GM12878 (cell line): ENCODE results near the gene B3GALT6. TPM values are rescaled to one million over a fixed set of nuclear protein-coding genes. Genes with fewer than 3 reads are reported as not detected.

Experiments used
- ATAC-seq: fragments of 200-7000 bp; cut with Tn5 transposase; 3 replicates; pipeline ENCODE4 v1.9.1; 2020; ENCODE audit warnings: mild to moderate bottlenecking, moderate library complexity
- BruUV-seq: library from RNA; stranded (reverse); fragments of 400-500 nt; replicated peaks from 2 replicates; lab custom pipeline; 2021; lab: Mats Ljungman, UMichigan
- CTCF ChIA-PET: fragments of 300-600 bp; sonication (Branson Sonifier 250); formaldehyde crosslinking; extraction: SDS; loops from one replicate; lab custom pipeline; 2021; ENCODE audit warnings: inconsistent platforms; lab: Yijun Ruan, JAX
- POLR2A ChIA-PET: fragments of 350-600 bp; formaldehyde crosslinking; extraction: SDS; loops from one replicate; lab custom pipeline; 2021; ENCODE audit warnings: inconsistent platforms; lab: Charles Lee
- RAD21 ChIA-PET: fragments of 300-600 bp; sonication (Branson Sonifier 250); formaldehyde crosslinking; loops from one replicate; lab custom pipeline; 2023; ENCODE audit warnings: antibody characterized with exemption; ENCODE audit not compliant: unreplicated experiment; lab: Charles Lee
- SMC1A ChIA-PET: fragments of 300-600 bp; sonication (Branson Sonifier 250); formaldehyde crosslinking; loops from one replicate; lab custom pipeline; 2023; ENCODE audit not compliant: unreplicated experiment, uncharacterized antibody; lab: Charles Lee
- DNase-seq: peaks from one replicate; pipeline ENCODE4 v3.0.0-alpha.2; 2011; ENCODE audit warnings: low read depth, low spot score
- FAIRE-seq: peaks from 3 replicates; lab custom pipeline; 2011; peaks lifted over from hg19 to GRCh38; lab: Jason Lieb, UNC
- H2AFZ ChIP-seq: 2 replicates; pipeline ENCODE4 v1.6.0; 2011; ENCODE audit warnings: low read depth, low read length, control low read depth; ENCODE audit not compliant: control insufficient read depth
- H3K27ac ChIP-seq: 2 replicates; pipeline ENCODE4 v1.5.1; 2011; ENCODE audit warnings: control low read depth; ENCODE audit not compliant: control insufficient read depth, insufficient read depth
- H3K27me3 ChIP-seq, 2 experiments: replicated peaks in 1 of 2; 2 replicates each; pipeline versions ENCODE4 v1.6.0 to v1.6.1; 2011; ENCODE audit warnings: low read length in 1 of 2; ENCODE audit not compliant: control insufficient read depth in 2 of 2, insufficient read depth in 2 of 2
- H3K36me3 ChIP-seq, 2 experiments: 2 replicates each; pipeline ENCODE4 v1.5.1; 2011; ENCODE audit warnings: low read length in 1 of 2; ENCODE audit not compliant: control insufficient read depth in 2 of 2, insufficient read depth in 2 of 2
- H3K4me1 ChIP-seq: 2 replicates; pipeline ENCODE4 v1.6.1; 2011; ENCODE audit warnings: mild to moderate bottlenecking, low read length, moderate library complexity, mixed read lengths; ENCODE audit not compliant: control insufficient read depth, insufficient read depth
- H3K4me2 ChIP-seq: 2 replicates; pipeline ENCODE4 v1.6.0; 2011; ENCODE audit warnings: control low read depth; ENCODE audit not compliant: control insufficient read depth, insufficient read depth
- H3K4me3 ChIP-seq: fragments of 200-600 bp; sonication (generic); 2 replicates; pipeline ENCODE4 v1.5.1; 2016
- H3K79me2 ChIP-seq: 2 replicates; pipeline ENCODE4 v1.6.0; 2011; ENCODE audit warnings: low read length; ENCODE audit not compliant: control insufficient read depth, insufficient read depth
- H3K9ac ChIP-seq: 2 replicates; pipeline ENCODE4 v1.8.0; 2011; ENCODE audit warnings: low read length, control low read depth, mixed read lengths; ENCODE audit not compliant: control insufficient read depth, insufficient read depth
- H3K9me3 ChIP-seq: replicated peaks from 3 replicates; pipeline ENCODE4 v1.5.1; 2011; ENCODE audit warnings: mild to moderate bottlenecking, low read length; ENCODE audit not compliant: control insufficient read depth, insufficient read depth
- H4K20me1 ChIP-seq: 2 replicates; pipeline ENCODE4 v1.6.0; 2011; ENCODE audit not compliant: control insufficient read depth, insufficient read depth
- CREB1 ChIP-seq: IDR thresholded peaks from 2 replicates; pipeline ENCODE4 v1.6.1; 2012; ENCODE audit warnings: low read depth, mild to moderate bottlenecking, inconsistent platforms
- ETV6 ChIP-seq, 2 experiments: fragments of 450-650 bp in 1 of 2; IDR thresholded peaks in 1 of 2; conservative IDR thresholded peaks in 1 of 2; 2 replicates each; pipeline ENCODE4 v1.6.1; 2014; ENCODE audit warnings: antibody characterized with exemption in 1 of 2, borderline replicate concordance in 1 of 2, low read depth in 1 of 2, mild to moderate bottlenecking in 1 of 2, moderate library complexity in 1 of 2
- NKRF ChIP-seq: fragments of 450-650 bp; conservative IDR thresholded peaks from 2 replicates; pipeline ENCODE4 v1.6.1; 2017; ENCODE audit warnings: mild to moderate bottlenecking, moderate library complexity
- PAX5 ChIP-seq: IDR thresholded peaks from 2 replicates; pipeline ENCODE4 v1.6.1; 2011; ENCODE audit warnings: low read depth, low read length, borderline replicate concordance
- RAD51 ChIP-seq: fragments of 450-650 bp; IDR thresholded peaks from 2 replicates; pipeline ENCODE4 v1.6.1; 2016; ENCODE audit warnings: moderate library complexity, mild to moderate bottlenecking, inconsistent platforms
- RBBP5 ChIP-seq: fragments of 200-600 bp; sonication (generic); conservative IDR thresholded peaks from 2 replicates; pipeline ENCODE4 v1.6.1; 2016
- RFX5 ChIP-seq: IDR thresholded peaks from 2 replicates; pipeline ENCODE4 v1.6.1; 2011; ENCODE audit warnings: low read depth, low read length, improper control_type of control experiment
- RUNX3 ChIP-seq: IDR thresholded peaks from 2 replicates; pipeline ENCODE4 v1.6.1; 2012; ENCODE audit warnings: low read length, inconsistent platforms
- SIX5 ChIP-seq: IDR thresholded peaks from 2 replicates; pipeline ENCODE4 v1.6.1; 2011; ENCODE audit warnings: mild to moderate bottlenecking, low read depth, low read length, moderate library complexity; ENCODE audit not compliant: severe bottlenecking
- SP1 ChIP-seq: IDR thresholded peaks from one replicate; pipeline ENCODE4 v1.6.1; 2011; ENCODE audit warnings: low read depth, low read length
- SREBF1 ChIP-seq: IDR thresholded peaks from 2 replicates; pipeline ENCODE4 v1.6.1; 2012; ENCODE audit warnings: mild to moderate bottlenecking, low read length
- SREBF2 ChIP-seq: IDR thresholded peaks from 2 replicates; pipeline ENCODE4 v1.6.1; 2012; ENCODE audit warnings: mild to moderate bottlenecking, low read length
- STAT3 ChIP-seq: IDR thresholded peaks from 2 replicates; pipeline ENCODE4 v1.6.1; 2011; ENCODE audit warnings: low read depth, low read length, improper control_type of control experiment
- SUZ12 ChIP-seq: fragments of 200-600 bp; sonication (generic); IDR thresholded peaks from one replicate; pipeline ENCODE4 v1.6.1; 2018; ENCODE audit warnings: antibody characterized with exemption, mild to moderate bottlenecking; ENCODE audit not compliant: unreplicated experiment
- ZNF217 ChIP-seq: fragments of 450-650 bp; IDR thresholded peaks from 2 replicates; pipeline ENCODE4 v1.6.1; 2017; ENCODE audit warnings: antibody characterized with exemption, mild to moderate bottlenecking
- ZZZ3 ChIP-seq: IDR thresholded peaks from 2 replicates; pipeline ENCODE4 v1.6.1; 2011; ENCODE audit warnings: low read depth; ENCODE audit not compliant: control insufficient read depth, insufficient read length
- WGBS: methylation state at CpG from one replicate; pipeline ENCODE4 v1.1.6; 2016; ENCODE audit warnings: low lambda C conversion rate; ENCODE audit not compliant: insufficient replicate concordance, insufficient coverage; ENCODE audit errors: missing lambda C conversion rate; 5-methylcytosine and 5-hydroxymethylcytosine counted together
- in situ Hi-C: fragments of 300-500 bp; cut with MboI; formaldehyde crosslinking; loops from 9 replicates; pipeline ENCODE4 v1.14.3; 2018; ENCODE audit warnings: mixed read lengths
- intact Hi-C: fragments of 100-400 bp; cut with micrococcal nuclease; formaldehyde crosslinking; loops from one replicate; pipeline ENCODE4 v1.14.2; 2022; ENCODE audit not compliant: unreplicated experiment
- polyA plus RNA-seq, 11 experiments: library from polyadenylated mRNA; depleted of rRNA in 4 of 11; unstranded in 6 of 11; stranded (reverse) in 5 of 11; fragments of >200 nt; fragmentation: Nextera tagmentation in 4 of 11; fragmentation: Illumina TruSeq in 1 of 11; extraction: Ambion mirVana in 4 of 11; extraction: Trizol in 1 of 11; gene quantifications; 1 replicate in 1 of 11; 2 replicates in 10 of 11; pipeline versions ENCODE4 v1.2.1 to v1.2.3, GENCODE V29; 2011 to 2016; ENCODE audit warnings: inconsistent platforms in 2 of 11, missing spikeins in 2 of 11, low read depth in 1 of 11
- total RNA-seq, 4 experiments: library from RNA; depleted of rRNA in 3 of 4; stranded (reverse); fragments of >200 nt in 3 of 4; fragmentation: Illumina TruSeq in 1 of 4; extraction: Trizol in 1 of 4; gene quantifications; 2 replicates each; pipeline versions ENCODE4 v1.2.1 to v1.2.3, GENCODE V29; 2013 to 2021
- TF ChIP-seq, protein P1 (sequence below): IDR thresholded peaks from 2 replicates; pipeline ENCODE4 v1.6.1; 2012; ENCODE audit warnings: low read depth, low read length, improper control_type of control experiment
- TF ChIP-seq, protein P2 (sequence below): IDR thresholded peaks from 2 replicates; pipeline ENCODE4 v1.6.1; 2011; ENCODE audit warnings: low read depth, low read length, improper control_type of control experiment, borderline replicate concordance

Gene B3GALT6
- total and polyA plus RNA-seq, 10 of the 15 experiments (the other 5 are each of a cell fraction or from before 2014, with no cell fraction given), result 0.53 to 20.8 (median 4.5) TPM

DNA sequence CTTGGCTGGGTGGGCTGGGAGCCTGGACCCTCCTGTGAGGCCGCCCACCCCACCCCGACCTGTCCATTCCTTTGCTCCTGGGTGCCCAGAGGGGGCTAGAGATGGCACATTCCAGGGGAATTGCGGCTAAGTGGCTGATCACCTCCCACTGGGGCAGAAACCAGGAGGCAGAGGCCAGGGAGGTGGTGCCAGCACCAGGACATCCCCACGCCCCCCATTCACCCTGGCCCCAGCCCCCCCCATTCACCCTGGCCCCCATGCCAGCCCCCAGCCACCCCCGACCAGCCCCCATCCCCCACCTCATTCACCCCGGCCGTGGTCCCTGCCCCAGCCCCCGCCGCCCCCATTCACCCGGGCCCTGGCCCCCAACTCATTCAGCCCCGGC lies 8.3 kb downstream of the B3GALT6 start:
- no peak for TF ChIP-seq RUNX3
- TF ChIP-seq PAX5, result no peak
- TF ChIP-seq RFX5, result no peak
- no peak for TF ChIP-seq ZZZ3
- no peak for TF ChIP-seq RAD51
- no peak for TF ChIP-seq ZNF217
- no peak for TF ChIP-seq SUZ12
- no peak for TF ChIP-seq RBBP5
- TF ChIP-seq, protein P1, sequence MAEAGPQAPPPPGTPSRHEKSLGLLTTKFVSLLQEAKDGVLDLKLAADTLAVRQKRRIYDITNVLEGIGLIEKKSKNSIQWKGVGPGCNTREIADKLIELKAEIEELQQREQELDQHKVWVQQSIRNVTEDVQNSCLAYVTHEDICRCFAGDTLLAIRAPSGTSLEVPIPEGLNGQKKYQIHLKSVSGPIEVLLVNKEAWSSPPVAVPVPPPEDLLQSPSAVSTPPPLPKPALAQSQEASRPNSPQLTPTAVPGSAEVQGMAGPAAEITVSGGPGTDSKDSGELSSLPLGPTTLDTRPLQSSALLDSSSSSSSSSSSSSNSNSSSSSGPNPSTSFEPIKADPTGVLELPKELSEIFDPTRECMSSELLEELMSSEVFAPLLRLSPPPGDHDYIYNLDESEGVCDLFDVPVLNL, result no peak
- TF ChIP-seq SP1, result no peak
- TF ChIP-seq NKRF, result no peak
- TF ChIP-seq ETV6 (conservative IDR thresholded peaks at IDR 0.05 in 1 of 2, IDR thresholded peaks at IDR 0.05 in 1 of 2; ENCODE audit: borderline replicate concordance in 1 of 2, low read depth in 1 of 2), result no peak
- no peak for TF ChIP-seq SREBF2
- no peak for TF ChIP-seq SREBF1
- TF ChIP-seq SIX5, result no peak
- TF ChIP-seq CREB1, result no peak
- TF ChIP-seq, protein P2, sequence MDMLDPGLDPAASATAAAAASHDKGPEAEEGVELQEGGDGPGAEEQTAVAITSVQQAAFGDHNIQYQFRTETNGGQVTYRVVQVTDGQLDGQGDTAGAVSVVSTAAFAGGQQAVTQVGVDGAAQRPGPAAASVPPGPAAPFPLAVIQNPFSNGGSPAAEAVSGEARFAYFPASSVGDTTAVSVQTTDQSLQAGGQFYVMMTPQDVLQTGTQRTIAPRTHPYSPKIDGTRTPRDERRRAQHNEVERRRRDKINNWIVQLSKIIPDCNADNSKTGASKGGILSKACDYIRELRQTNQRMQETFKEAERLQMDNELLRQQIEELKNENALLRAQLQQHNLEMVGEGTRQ, result no peak
- TF ChIP-seq STAT3, result no peak
- in situ Hi-C loops (no loop called here), intact Hi-C loops (no loop called here)
- H3K4me3 ChIP-seq, result no peak overlapping the region
- H3K4me2 ChIP-seq, result no peak overlapping the region
- no peaks in the 10 kb centered on the region for H4K20me1 ChIP-seq
- SMC1A ChIA-PET, result no interaction called here
- H3K9ac ChIP-seq, result no peak overlapping the region
- DNase-seq (no peak), ATAC-seq (no peak), FAIRE-seq (no peak)
- H3K9me3 ChIP-seq, result no peaks in the 10 kb centered on the region
- H2AFZ ChIP-seq, result no peak overlapping the region
- BruUV-seq, result no TSS peak
- H3K27me3 ChIP-seq, result no peaks in the 10 kb centered on the region
- WGBS, result 32% methylated on average over 5 of the region's 11 CpGs
- CTCF ChIA-PET, result no interaction called here
- no peaks in the 10 kb centered on the region for H3K79me2 ChIP-seq
- no peaks in the 10 kb centered on the region for H3K4me1 ChIP-seq
- RAD21 ChIA-PET, result interaction anchor here (1.3 kb wide), 1 partner anchor 11 kb away, joined by 4 read pairs; no protein-coding TSS in a partner anchor
- POLR2A ChIA-PET, result interaction anchor here (0.6 kb wide), 1 partner anchor 202 kb away, joined by 5 read pairs; no protein-coding TSS in a partner anchor
- H3K36me3 ChIP-seq, result no peaks in the 10 kb centered on the region
- H3K27ac ChIP-seq, result no peak overlapping the region
